Endometrial microvascular endothelial cells (primary cell): ENCODE results near the gene TMEM253. TPM values are rescaled to one million over a fixed set of nuclear protein-coding genes. Genes with fewer than 3 reads are reported as not detected.

Experiments used
- in situ Hi-C: cut with HindIII; loops from 2 replicates; pipeline ENCODE4 v1.10.0; 2017; ENCODE audit warnings: low sequenced_read_pairs, low pct_unique_long_range_greater_than_20kb; ENCODE audit errors: inconsistent ontology term
- total RNA-seq: library from RNA; depleted of rRNA; stranded (reverse); fragments of >200 nt; gene quantifications from one replicate; pipeline ENCODE4 v1.2.3, GENCODE V29; 2015; ENCODE audit errors: inconsistent ontology term

Gene TMEM253
- total RNA-seq, 1 donor from 2014 or later, result not detected

DNA sequence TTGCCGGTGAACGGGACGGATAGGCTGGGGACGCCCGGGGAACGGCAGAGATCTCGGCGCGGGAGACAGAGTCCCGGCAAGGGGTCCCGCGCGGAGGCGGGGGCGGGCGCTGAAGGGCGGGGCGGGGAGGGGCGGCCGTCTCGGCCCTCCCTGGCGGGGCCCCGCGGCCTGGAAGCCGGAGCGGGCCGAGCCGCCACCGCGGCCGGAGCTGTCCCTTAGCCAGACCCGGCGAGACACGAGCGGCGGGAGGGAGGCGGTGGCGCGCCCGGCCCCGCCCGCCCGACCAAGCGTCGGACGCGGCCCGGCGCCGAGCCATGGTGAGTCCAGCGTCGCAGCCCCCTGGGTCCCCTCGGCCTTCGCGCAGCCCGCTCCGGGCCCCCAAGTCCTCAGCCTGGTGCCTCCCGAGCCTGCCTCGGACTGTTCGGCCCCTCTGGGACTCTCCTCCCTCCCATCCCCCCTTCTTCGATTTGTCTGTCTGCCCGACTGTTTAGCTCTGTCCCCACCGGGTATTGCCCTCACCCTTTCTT is 30.7 kb upstream of the TMEM253 start, which contains the start of gene ARHGEF40:
ARHGEF40 (plus strand) TSS at position 222 of the 527 bp plus-strand sequence; CDS start at position 315, 93 bp downstream.
- in situ Hi-C loops, result no loop called here

DNA sequence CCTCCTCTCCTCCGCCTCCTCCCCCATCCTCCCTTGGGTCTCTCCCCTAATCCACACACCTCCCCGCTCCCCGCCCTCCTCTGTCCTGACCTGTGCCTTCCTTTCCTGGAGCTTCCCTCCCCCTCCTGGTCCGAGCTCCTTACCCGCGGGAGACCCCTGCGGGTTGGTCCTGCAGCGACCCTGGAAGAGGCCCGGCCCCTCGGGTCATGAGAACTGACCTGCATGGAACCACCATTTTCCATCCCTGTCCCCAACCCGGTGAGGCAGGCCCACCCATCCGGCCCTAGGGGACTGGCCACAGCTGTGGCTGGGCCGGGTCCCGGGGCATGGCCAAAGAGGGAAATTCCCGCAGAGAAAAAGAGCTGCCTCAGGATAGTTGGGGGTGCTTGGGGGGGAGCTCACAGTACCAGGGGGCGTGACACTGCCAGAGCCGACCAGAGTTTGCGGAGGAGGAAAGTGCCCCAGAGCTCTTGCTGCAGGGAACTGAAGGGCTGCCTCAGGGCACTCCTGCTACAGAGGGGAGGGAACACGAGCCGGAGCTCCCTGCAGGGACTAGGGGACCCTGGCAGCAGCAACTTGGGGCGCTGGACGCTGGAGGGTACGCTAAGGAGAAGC is 30.1 kb upstream of the TMEM253 start:
- in situ Hi-C loops, result no loop called here

DNA sequence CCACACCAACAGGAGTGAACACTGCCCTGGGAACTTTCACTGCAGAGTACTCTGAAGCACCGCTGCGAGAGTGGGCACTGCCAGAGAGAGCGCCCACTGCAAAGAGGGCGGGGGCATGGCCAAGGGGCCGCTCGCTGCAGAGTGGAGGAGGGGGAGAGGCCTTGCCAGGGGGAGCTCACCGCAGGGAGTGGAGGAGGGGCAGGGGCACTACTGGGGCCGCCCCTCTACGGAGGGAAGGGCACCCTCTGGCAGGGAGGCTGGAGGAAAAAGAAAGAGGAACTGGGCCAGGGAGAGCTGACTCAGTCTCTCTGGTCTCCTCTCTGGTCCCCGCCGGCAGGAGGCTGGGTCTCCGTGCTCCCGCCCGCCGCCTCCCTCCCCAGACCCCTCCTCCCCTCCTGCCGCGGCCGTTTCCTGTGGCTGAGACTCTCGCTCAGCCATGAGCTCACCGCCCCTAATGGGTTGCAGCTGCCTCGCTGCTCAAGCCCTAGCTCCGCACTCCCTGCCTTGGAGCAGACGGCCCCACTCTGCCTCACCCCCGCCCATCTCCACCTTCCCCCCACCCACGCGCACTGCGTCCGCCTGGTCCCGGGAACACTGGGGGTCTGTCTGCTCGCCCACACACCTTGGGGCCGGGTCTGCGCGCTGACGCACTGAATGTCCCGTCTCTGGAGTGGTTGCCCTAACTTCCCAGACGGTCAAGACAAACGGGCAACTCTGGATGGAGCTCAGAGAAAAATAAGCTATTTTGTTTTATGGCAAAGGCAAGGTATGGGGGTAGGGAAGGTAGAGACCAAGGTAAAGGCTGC is 29.4 kb upstream of the TMEM253 start:
- in situ Hi-C loops, result no loop called here

DNA sequence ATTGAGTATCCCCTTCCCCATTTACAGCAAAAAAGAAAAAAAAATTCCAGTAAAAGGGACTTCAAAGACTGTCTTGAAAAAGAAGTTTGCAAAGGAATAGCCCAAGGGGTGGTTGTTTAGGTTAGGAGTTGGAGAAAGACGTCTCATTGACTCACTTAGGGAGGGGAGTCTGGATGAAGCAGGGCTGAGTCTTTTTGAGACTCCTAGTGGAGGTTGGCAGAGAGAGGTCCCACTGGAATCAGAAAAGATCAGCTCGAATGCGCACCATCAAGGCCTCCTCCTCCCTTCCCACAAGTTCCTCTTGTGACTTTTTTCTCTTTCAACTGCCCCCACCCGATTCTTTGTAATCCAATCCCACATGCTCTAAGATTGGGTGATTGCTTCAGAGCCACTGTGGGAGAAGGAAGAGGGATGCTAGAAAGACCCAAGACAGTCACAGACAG is 28.8 kb upstream of the TMEM253 start:
- in situ Hi-C loops, result no loop called here

DNA sequence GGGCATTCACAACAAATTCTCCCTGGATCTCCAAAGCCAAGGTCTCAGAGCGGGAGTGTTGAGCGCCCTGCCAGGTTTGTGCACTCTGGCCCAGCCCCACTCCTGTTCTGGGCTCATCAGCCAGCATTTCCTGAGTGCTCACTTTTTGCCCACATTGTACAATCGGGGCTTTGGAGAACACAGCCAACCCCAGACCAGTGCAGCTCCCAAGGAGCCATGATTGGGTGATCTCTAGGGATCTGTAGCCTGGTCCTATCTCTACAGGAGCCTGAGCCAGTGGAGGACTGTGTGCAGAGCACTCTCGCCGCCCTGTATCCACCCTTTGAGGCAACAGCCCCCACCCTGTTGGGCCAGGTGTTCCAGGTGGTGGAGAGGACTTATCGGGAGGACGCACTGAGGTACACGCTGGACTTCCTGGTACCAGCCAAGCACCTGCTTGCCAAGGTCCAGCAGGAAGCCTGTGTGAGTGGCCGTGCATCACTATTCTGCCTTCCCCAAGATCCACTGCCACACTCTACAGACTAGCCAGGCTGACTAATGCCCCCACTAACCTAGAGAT is 28.0 kb upstream of the TMEM253 start:
- in situ Hi-C loops, result no loop called here

DNA sequence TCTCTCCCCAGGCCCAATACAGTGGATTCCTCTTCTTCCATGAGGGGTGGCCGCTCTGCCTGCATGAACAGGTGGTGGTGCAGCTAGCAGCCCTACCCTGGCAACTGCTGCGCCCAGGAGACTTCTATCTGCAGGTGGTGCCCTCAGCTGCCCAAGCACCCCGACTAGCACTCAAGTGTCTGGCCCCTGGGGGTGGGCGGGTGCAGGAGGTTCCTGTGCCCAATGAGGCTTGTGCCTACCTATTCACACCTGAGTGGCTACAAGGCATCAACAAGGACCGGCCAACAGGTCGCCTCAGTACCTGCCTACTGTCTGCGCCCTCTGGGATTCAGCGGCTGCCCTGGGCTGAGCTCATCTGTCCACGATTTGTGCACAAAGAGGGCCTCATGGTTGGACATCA is 26.9 kb upstream of the TMEM253 start:
- in situ Hi-C loops, result no loop called here

DNA sequence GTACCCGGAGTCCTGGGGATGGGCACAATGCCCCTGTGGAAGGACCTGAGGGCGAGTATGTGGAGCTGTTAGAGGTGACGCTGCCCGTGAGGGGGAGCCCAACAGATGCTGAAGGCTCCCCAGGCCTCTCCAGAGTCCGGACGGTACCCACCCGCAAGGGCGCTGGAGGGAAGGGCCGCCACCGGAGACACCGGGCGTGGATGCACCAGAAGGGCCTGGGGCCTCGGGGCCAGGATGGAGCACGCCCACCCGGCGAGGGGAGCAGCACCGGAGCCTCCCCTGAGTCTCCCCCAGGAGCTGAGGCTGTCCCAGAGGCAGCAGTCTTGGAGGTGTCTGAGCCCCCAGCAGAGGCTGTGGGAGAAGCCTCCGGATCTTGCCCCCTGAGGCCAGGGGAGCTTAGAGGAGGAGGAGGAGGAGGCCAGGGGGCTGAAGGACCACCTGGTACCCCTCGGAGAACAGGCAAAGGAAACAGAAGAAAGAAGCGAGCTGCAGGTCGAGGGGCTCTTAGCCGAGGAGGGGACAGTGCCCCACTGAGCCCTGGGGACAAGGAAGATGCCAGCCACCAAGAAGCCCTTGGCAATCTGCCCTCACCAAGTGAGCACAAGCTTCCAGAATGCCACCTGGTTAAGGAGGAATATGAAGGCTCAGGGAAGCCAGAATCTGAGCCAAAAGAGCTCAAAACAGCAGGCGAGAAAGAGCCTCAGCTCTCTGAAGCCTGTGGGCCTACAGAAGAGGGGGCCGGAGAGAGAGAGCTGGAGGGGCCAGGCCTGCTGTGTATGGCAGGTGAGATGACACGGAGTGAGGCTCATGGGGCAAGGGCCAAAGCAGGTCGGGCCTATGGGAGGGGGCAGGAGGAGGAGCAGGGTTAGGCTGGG is 26.2 kb upstream of the TMEM253 start:
- in situ Hi-C loops, result no loop called here

DNA sequence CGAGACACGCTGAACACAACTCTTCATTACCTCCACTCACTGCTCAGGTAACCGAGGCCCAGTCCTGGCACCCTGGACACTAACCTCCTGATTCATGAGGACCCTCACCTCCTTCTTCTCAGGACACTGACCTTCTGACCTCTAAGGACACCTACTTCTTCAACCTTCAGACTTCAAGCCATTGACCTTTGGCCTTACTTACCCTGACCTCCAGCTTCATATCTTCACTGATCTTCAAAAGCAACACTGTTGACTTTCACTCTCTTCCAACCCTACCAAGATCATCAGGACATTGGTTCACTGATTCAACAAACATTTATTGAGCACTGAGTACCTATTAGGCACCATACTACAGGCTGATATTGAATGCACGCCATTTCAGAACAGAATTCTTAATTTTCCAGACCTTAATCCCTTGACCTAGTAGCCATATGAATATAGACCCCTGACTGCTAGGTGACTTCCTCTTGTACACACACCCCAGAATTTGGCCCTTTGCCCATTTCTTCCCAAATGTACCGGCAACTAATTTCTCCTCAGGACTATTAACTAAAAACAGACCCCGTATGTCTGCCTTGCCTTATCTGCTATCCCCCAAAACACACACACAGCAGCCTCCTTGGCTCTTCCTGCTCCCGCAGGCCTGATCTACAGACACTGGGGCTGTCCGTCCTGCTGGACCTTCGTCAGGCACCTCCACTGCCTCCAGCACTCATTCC is 25.0 kb upstream of the TMEM253 start:
- in situ Hi-C loops, result no loop called here

DNA sequence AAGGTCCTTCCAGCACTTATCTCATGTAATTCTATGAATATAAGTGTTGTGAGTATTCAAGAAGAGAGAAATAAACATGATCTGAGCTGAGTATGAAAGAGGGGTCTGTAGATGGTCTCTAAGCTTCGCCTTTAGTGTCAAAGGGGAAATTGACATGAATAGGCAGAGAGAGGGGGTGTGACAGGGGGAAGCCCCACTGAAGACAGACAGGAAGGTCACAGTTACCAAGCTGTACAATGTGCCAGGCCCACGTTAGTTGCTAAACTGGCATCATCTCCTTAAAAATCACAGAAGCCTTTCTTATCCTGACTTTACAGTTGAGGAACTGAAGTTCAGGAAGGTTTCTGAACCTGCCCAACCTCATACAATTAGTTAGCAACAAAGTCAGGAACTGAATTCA is 23.2 kb upstream of the TMEM253 start:
- in situ Hi-C loops, result no loop called here

DNA sequence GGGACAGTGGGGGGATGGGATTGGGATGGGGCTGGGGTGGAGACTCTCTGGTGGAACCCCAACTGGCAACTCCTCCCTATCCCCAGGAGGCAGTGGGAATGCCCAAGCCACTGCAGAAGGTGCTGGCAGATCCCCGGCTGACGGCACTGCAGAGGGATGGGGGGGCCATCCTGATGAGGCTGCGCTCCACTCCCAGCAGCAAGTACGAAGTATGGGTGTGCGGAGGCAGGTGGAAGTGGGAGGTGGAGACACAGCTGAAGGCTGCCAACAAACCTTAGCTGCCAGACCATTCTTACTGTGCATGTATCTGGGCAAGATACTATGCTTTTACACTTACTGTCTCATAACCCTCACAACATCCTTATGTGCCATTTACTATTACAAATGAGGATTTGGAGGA is 22.6 kb upstream of the TMEM253 start:
- in situ Hi-C loops, result no loop called here

DNA sequence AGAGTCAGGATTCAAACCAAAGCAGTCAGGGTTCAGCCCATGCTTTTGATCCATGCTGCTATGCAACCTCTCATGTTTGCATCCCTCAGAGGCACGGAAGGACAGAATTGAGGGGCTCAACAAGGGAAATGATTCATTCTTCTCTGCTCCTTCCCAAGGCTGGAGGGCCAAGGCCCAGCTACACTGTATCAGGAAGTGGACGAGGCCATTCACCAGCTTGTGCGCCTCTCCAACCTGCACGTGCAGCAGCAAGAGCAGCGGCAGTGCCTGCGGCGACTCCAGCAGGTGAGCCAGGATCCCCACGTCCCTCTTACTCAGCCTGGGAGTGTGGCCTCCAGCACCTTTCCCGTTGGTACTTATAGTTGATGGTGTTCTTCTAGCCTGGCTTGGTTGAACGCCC is 22.1 kb upstream of the TMEM253 start:
- in situ Hi-C loops, result no loop called here

DNA sequence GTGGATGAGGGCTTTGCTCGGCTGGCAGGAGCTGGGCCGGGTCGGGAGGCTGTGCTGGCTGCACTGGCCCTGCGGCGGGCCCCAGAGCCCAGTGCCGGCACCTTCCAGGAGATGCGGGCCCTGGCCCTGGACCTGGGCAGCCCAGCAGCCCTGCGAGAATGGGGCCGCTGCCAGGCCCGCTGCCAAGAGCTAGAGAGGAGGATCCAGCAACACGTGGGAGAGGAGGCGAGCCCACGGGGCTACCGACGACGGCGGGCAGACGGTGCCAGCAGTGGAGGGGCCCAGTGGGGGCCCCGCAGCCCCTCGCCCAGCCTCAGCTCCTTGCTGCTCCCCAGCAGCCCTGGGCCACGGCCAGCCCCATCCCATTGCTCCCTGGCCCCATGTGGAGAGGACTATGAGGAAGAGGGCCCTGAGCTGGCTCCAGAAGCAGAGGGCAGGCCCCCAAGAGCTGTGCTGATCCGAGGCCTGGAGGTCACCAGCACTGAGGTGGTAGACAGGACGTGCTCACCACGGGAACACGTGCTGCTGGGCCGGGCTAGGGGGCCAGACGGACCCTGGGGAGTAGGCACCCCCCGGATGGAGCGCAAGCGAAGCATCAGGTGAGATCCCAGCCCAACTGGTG is 19.2 kb upstream of the TMEM253 start:
- in situ Hi-C loops, result no loop called here

DNA sequence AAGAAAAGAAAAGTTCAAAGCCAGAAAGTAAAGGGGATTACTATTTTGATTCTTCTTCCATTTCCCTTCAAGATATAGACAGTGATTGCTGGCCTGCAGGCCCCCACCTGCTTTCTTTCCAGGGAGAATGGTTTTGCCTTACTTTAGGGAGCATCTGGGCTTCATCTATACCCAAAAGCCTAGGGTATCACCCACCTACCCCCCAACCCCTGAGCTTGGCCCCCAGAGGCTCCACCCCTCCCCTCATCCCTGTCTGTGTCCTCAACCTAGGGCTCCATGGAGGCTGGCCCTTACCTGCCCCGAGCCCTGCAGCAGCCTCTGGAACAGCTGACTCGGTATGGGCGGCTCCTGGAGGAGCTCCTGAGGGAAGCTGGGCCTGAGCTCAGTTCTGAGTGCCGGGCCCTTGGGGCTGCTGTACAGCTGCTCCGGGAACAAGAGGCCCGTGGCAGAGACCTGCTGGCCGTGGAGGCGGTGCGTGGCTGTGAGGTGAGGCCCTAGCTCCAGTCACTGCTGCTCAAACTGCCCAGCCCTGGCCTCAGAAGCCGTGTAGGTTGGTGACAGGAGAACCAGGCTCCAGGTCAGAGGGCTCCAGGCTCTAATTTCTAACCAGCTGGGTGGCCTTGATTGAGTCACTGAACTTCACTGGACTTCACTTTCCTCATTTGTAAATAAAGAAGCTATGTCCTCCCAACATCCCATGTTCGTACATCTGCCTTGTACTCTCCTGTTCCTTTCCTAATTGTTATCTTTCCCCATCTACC is 17.1 kb upstream of the TMEM253 start:
- in situ Hi-C loops, result no loop called here

DNA sequence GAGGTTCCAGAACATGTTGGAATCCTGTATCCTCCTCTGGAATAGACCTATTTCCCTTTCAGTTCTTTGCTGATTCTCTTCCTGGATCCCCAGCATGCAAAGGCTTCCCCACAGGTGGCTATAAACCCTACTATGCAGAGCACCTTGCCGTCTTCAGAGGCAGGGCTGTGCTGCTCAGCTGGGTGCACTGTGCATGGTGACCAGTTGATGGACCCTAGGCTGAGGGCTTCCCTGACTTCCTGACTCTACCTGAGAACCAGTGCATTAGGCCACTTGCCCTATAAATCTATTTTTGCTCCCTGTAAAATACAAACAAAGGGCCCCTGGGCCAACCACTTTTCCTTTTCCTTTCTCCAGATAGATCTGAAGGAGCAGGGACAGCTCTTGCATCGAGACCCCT is 16.5 kb upstream of the TMEM253 start:
- in situ Hi-C loops, result no loop called here

DNA sequence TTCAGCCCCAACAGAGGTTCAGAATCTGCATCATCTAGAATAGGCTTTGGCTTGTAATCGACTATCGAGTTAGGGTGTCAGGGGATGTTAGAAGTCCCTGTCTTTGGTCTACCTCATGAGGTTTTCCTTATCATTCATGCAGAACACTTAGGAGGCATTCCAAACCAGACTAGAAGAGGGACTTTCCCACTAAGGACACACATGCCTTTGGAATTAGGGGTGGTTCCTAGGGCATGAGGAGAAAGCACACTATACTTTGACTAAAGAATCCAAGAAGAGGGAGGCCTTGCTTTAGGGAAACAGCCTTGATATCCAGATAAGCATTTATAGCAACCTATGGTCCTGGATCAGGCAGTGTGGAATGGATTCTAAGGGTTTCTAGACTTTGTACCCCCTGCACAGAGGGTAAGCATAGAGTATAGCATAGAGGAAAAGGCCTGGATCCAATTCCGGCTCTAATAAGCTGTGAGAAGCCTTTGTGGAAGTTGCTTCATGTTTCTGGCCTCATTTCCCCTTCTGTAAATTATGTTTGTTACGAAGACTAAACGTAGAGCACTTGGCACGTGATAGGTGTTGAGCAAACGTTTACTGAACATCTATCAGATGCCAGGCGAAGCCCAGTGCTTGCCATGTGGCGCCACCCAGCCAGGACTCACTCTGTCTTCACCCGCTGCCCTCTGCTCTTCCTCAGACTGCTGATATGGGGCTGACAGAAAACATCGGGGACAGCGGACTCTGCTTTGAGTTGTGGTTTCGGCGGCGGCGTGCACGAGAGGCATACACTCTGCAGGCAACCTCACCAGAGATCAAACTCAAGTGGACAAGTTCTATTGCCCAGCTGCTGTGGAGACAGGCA is 15.6 kb upstream of the TMEM253 start:
- in situ Hi-C loops, result no loop called here

DNA sequence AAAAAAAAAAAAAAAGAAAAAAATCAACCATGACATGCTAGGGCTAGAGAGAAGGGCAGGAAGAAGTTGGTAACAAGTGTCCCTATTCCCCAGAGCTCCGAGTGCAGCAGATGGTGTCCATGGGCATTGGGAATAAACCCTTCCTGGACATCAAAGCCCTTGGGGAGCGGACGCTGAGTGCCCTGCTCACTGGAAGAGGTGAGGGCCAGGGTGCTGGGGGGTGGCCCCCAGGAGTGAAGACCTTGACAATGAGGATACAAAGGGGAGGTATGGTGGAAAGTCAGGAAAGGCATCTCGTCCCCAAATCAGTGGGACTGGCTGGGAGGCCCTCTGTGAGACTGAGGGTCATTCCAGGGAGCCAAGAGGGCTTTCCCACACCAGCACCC is 14.0 kb upstream of the TMEM253 start:
- in situ Hi-C loops, result no loop called here
